Skeletal muscle satellite cell (primary cell): ENCODE results near the gene ZNF213. TPM values are rescaled to one million over a fixed set of nuclear protein-coding genes. Genes with fewer than 3 reads are reported as not detected.
A peak's percentile ranks its signal among the peaks of the same experiment; 100 is the strongest.

ENCODE experiments used
- H3K27me3 ChIP-seq: 2 replicates; pipeline ENCODE4 v1.7.0; 2013; ENCODE audit warnings: low read length; ENCODE audit not compliant: control insufficient read depth, insufficient read depth
- H3K36me3 ChIP-seq: 2 replicates; pipeline ENCODE4 v1.7.0; 2013; ENCODE audit warnings: mild to moderate bottlenecking, control low read depth, low read length; ENCODE audit not compliant: insufficient read depth
- H3K4me1 ChIP-seq: 2 replicates; pipeline ENCODE4 v1.7.0; 2013; ENCODE audit warnings: low read length; ENCODE audit not compliant: control insufficient read depth, insufficient read depth
- H3K4me2 ChIP-seq: 2 replicates; pipeline ENCODE4 v1.7.0; 2013; ENCODE audit warnings: mild to moderate bottlenecking, low read length
- H3K4me3 ChIP-seq: 2 replicates; pipeline ENCODE4 v1.7.0; 2013; ENCODE audit warnings: low read length
- H3K9ac ChIP-seq: 2 replicates; pipeline ENCODE4 v1.7.0; 2013; ENCODE audit warnings: mild to moderate bottlenecking, low read depth, low read length, moderate library complexity
- H3K9me3 ChIP-seq: replicated peaks from 2 replicates; pipeline ENCODE4 v1.7.0; 2013; ENCODE audit warnings: mild to moderate bottlenecking, control low read depth, low read length
- total RNA-seq: library from RNA; depleted of rRNA; stranded (reverse); fragments of >200 nt; gene quantifications from 2 replicates; pipeline ENCODE4 v1.2.3, GENCODE V29; 2012; rRNA removed

ZNF213 gene, protein sequence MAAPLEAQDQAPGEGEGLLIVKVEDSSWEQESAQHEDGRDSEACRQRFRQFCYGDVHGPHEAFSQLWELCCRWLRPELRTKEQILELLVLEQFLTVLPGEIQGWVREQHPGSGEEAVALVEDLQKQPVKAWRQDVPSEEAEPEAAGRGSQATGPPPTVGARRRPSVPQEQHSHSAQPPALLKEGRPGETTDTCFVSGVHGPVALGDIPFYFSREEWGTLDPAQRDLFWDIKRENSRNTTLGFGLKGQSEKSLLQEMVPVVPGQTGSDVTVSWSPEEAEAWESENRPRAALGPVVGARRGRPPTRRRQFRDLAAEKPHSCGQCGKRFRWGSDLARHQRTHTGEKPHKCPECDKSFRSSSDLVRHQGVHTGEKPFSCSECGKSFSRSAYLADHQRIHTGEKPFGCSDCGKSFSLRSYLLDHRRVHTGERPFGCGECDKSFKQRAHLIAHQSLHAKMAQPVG
- 6.6 and 7.0 TPM in 2 replicates for total RNA-seq

DNA sequence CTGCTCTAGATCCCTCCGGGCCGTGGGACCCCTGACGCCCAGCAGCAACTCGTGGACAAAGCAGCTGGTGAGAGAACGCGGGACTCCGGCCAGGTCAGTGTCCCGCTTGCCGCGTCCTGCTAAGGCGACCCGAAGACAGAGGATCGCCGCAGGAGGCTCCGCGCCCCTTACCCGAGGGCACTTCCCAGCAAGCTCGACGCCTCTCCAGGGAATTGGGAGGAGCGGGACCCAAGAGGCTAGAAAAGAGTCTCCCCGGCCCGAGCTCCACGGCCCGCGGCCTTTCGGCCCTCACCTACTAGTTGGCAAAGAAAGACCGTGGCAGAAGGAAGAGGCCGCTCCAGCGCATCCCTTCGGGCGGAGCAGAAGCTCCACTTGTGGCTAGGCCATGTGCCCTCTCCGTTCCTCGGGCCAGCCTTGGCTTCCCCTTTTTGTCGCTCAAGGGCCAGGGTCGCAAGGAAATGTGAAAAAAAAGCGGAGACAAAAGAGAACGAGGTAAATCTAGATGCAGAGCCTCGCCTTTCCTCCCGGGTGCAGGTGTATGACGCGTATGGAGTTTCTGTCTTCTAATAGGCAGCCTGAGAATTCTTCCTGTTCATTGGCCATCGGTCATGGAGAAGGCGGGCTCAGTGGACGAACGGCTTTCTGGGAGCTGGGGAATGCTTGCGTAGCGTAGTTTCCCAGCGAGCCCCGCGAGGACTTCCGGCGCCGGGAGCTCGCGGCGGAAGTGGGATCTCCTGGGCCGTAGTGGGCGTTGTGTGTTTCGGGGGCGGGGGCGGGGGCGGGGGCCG lies at the start of gene ZNF213:
TSS of gene ZNF213 (plus strand) at position 692 of the 788 bp plus-strand sequence. CDS start 2,252 bp downstream, outside the sequence.
- Histone ChIP-seq H3K4me2 (peak within 1 kb of the TSS; percentile 86), H3K9ac (peak within 1 kb of the TSS; percentile 95), H3K4me3 (peak within 1 kb of the TSS; percentile 87), H3K36me3 (peaks cover 16% of the 10 kb centered on the region), H3K9me3 (no peaks in the 10 kb centered on the region), H3K27me3 (no peaks in the 10 kb centered on the region), H3K4me1 (peaks cover 8% of the 10 kb centered on the region)

DNA sequence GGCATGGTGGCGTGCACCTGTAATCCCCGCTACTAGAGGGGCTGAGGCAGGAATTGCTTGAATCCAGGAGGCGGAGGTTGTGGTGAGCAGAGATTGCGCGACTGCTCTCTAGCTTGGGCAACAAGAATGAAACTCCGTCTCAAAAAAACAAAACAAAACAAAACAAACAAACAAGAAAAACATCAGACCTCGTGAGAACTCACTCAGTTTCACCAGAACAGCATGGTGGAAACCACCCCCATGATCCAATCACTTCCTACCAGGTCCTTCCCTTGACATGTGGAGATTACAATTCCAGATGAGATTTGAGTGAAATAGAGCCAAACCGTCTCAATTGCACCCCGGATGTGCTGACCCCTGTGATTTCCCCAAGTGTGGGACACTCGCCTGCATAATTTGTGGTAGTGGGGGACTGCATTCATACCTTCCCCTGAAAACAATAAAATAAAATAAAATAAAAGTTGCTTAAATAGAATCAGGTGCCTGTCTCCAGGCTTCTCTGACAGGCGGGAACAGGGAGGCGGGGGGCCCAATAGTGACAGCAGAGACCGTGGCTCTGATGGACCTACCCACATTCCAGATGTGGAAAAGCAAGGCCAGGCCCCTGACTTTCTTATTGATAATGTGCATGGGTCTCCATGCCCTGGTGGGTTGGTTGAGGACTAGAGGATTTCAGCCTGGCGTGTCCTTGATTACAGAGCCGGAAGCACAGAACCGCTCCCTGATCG lies 48.8 kb upstream of the ZNF213 start:
- Histone ChIP-seq H3K4me2 (no peak overlapping the region), H3K9me3 (no peaks in the 10 kb centered on the region), H3K9ac (no peak overlapping the region), H3K36me3 (no peaks in the 10 kb centered on the region), H3K4me3 (no peak overlapping the region), H3K27me3 (peaks cover 29% of the 10 kb centered on the region), H3K4me1 (no peaks in the 10 kb centered on the region)

DNA sequence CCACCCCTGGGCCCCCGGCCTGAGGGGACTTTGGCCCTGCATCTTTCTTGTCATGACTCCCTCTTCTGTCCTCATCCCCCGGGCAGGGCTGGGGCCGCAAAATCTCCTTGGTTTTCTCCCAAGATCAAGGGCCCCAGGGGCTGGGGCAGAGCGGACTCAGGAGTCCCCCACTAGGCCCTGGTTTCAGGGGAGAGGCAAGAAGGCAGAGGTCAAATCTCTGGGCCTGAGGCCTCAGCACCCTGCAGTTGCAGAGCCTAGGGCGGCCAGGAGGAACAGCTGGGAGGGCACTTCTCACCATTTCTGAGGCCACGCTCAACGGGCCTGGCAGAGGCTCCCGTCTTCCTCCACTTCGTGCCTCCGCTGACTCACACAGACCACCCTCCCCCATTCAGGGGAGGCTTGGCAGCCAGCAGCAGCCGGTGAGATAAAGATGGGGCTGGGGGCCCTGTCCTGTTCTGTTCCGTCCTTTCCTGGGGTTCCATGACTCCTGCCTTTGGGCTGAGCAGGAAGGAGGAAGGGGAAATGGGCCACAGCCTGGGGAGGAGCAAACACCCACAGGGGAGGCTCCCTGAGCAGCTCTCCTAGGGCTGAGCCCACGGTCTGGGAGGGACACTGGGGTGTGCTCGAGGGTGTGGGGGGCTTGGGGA lies 48.1 kb upstream of the ZNF213 start:
- no peaks in the 10 kb centered on the region for H3K9me3 ChIP-seq
- H3K4me3 ChIP-seq, result no peak overlapping the region
- H3K9ac ChIP-seq, result no peak overlapping the region
- H3K4me1 ChIP-seq, result no peaks in the 10 kb centered on the region
- no peaks in the 10 kb centered on the region for H3K36me3 ChIP-seq
- H3K27me3 ChIP-seq, result peaks cover 34% of the 10 kb centered on the region
- H3K4me2 ChIP-seq, result no peak overlapping the region

DNA sequence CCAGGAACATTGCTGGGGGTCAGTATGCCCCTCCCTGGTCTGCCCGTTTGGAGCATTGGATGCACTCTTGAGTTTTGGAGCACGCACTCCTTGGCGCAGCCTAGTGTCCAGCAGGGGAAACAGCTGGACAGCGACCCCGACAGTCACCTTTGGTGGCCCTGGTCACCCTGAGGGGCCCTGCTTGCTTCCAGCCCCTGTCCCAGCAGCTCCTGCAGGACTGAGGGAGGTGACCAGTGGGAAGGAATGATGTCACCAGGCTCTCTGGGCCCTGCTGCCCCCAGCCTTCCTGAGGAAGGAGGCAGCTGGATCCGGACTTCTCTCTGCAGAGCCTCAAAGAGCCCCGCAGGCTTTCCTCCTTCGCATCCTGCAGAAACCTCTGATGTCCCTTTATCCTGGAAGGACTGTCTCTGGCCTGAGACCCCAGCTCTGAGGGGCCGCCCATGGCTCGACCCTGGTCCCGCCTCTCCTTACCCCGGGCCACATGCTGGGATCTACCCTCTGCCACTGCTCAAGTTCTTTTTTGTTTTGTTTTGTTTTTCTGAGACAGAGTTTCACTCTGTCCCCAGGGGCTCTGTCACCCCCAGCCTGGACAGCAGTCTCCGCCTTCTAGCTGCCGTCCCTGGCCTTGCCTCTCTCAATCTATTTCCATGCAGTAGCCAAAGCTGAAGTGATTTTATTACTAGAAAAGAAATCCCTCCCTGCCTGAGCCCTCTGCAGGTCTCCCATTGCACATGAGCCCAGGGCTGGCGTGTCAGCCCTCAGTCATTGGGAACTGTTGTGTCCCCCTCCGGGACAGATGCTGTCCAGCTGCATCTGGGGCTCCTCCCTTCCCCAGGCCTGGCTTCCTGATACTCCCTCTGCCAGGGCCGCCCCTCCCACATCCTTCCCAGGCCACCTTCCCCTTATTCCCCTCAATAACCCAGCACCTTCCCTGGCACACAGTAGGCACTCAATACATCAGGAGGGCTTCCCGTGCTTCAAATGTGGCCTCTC lies 47.3 kb upstream of the ZNF213 start:
- Histone ChIP-seq H3K4me2 (no peak overlapping the region), H3K4me1 (no peaks in the 10 kb centered on the region), H3K4me3 (no peak overlapping the region), H3K9ac (no peak overlapping the region), H3K36me3 (no peaks in the 10 kb centered on the region), H3K9me3 (no peaks in the 10 kb centered on the region), H3K27me3 (peaks cover 42% of the 10 kb centered on the region)

DNA sequence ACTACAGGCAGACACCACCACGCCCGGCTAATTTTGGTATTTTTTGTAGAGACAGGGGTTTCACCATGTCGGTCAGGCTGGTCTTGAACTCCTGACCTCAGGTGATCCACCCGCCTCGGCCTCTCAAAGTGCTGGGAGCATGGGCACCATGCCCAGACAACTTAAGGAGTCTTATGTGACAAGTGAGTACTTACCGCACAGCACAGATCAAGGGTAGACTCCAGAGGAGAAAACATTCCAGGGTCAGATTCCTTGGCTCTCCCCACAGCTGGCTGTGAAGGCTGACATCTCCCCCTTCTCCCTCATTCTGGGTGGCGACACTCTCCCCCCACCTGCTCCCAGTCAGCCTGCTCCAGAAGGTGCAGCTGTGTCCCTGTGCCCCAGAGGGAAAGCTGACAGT lies 46.4 kb upstream of the ZNF213 start:
- Histone ChIP-seq H3K4me2 (no peak overlapping the region), H3K36me3 (no peaks in the 10 kb centered on the region), H3K4me1 (no peaks in the 10 kb centered on the region), H3K9me3 (no peaks in the 10 kb centered on the region), H3K9ac (no peak overlapping the region), H3K27me3 (peaks cover 43% of the 10 kb centered on the region), H3K4me3 (no peak overlapping the region)

DNA sequence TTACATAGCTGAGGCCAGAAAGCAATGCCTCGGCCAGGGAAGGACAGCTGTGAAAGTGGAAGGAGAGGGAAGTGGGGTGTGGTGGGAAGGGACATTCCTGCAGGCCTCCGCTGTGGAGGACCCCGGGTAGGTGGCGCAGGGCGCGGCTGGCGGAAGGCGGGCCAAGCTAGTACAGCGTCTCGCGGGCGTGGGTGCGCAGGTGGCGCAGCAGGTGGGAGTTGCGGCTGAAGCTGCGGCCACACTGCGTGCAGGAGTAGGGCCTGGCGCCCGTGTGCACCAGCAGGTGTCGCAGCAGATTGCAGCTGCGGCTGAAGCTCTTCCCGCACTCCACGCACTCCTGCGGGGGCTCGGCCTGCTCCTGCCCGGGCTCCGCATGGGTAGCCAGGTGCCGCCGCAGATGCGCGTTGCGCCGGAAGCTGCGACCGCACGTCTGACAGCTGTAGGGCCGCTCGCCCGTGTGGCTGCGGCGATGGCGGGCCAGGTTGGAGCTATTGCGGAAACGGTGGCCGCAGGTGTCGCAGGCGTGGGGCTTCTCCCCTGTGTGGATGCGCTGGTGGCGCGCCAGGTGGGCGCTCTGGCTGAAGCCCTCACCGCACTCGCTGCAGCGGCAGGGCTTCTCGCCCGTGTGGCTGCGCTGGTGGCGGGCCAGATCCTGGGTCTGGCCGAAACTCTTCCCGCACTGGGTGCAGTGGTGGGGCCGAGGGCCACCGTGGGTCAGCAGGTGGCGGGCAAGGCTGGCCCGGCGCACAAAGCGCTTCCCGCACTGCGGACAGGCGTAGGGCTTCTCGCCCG lies 45.7 kb upstream of the ZNF213 start:
- Histone ChIP-seq H3K4me3 (no peak overlapping the region), H3K4me1 (no peaks in the 10 kb centered on the region), H3K4me2 (no peak overlapping the region), H3K9me3 (no peaks in the 10 kb centered on the region), H3K36me3 (no peaks in the 10 kb centered on the region), H3K27me3 (peaks cover 42% of the 10 kb centered on the region), H3K9ac (no peak overlapping the region)

DNA sequence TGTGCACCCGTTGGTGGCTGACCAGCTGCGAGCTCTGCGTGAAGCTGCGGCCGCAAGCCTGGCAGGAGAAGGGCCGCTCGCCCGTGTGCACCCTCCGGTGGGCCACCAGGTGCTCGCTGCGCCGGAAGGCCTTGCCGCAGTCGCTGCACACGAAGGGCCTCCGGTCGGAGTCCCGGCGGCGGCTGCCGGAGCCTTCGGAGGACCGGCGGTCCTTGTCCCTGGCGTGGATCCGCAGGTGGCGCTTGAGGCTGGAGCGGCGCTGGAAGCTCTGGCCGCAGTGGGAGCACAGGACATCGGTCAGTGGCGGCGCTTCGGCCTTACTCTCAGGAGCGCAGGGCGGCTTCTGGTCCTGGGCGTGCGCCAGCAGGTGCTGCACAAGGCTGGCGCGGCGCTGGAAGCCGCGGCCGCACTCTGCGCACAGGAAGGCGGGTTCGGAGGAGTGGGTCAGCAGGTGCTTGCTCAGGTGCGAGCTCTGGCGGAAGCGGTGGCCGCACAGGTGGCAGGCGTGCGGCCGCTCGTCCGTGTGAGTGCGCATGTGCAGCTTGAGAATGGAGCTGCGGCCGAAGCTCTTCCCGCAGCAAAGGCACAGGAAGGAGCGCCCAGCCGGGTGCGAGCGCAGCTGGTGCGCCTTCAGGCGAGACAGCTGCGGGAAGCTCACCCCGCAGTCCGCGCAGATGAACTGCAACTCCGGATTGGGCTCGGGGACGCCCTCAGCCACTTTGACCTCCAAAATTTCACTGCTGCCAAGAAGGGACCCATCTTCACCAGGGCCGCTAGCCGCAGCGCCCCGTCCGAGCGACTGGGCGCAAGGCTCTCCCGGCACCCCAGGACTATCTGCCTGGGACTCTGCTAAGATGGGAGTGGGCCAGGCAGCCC lies 44.9 kb upstream of the ZNF213 start:
- H3K9me3 ChIP-seq, result no peaks in the 10 kb centered on the region
- H3K4me3 ChIP-seq, result no peak overlapping the region
- peaks cover 42% of the 10 kb centered on the region for H3K27me3 ChIP-seq
- no peak overlapping the region for H3K4me2 ChIP-seq
- no peak overlapping the region for H3K9ac ChIP-seq
- H3K36me3 ChIP-seq, result no peaks in the 10 kb centered on the region
- H3K4me1 ChIP-seq, result no peaks in the 10 kb centered on the region

DNA sequence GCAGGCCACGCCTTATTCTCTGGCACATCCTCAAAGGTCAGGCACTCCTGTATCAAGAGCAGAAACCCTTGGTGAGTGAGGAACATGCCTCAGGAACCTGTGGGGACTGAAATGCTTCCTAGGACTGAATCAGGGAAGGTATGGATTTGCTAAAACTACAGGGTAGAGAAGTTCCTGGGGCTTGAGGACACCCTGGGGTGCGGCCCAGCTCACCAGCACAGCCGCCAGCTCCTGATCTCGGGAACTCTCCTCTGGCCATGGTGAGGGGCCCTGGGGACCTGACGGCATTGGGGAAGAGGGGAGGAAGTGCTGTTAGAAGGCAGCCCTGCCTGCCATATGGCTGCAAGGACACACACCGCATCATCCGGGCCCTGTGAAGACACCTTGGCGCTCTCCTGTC lies 43.3 kb upstream of the ZNF213 start:
- H3K4me2 ChIP-seq, result no peak overlapping the region
- H3K9me3 ChIP-seq, result no peaks in the 10 kb centered on the region
- H3K27me3 ChIP-seq, result peaks cover 42% of the 10 kb centered on the region
- no peak overlapping the region for H3K9ac ChIP-seq
- no peaks in the 10 kb centered on the region for H3K36me3 ChIP-seq
- H3K4me1 ChIP-seq, result no peaks in the 10 kb centered on the region
- H3K4me3 ChIP-seq, result no peak overlapping the region

DNA sequence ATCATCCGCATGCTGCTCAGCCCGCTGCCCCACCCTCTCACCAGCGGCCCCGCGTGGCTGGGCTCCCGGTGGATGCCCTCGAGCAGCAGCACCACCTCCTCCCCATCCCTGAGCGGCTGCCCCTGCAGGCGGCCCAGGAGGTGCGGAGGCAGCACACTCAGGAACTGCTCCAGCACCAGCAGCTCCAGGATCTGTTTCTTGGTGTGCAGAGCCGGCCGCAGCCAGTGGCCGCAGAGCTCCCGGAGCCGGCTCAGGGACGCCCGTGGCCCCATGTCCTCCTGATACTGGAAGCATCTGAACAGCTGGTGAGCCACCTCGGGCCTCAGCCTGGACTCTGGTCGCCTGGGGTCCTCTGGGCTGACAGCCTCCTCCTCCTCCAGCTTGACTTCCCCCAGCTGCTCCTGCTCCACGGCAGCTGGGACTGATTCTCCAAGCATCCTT lies 42.3 kb upstream of the ZNF213 start:
- peaks cover 39% of the 10 kb centered on the region for H3K27me3 ChIP-seq
- H3K4me1 ChIP-seq, result no peaks in the 10 kb centered on the region
- H3K4me3 ChIP-seq, result no peak overlapping the region
- H3K9me3 ChIP-seq, result no peaks in the 10 kb centered on the region
- H3K9ac ChIP-seq, result no peak overlapping the region
- H3K36me3 ChIP-seq, result no peaks in the 10 kb centered on the region
- no peak overlapping the region for H3K4me2 ChIP-seq
